GM11168 (cell line): Measurements from ENCODE around the gene LTBP2.
"Not testable (repeated sequence)": the region's sequence is repeated elsewhere in the genome, so short reads cannot be mapped to it uniquely, and the experiment has no call there.

Experiments used
- in situ Hi-C: fragments of 300-500 bp; cut with MboI; formaldehyde crosslinking; loops from one replicate; pipeline ENCODE4 v1.12.0; 2022; ENCODE audit warnings: low sequenced_read_pairs; ENCODE audit not compliant: unreplicated experiment

Gene LTBP2

GRCh38 chr14:74558655-74559054, 53.4 kb downstream of the LTBP2 start:
- in situ Hi-C loops: no loop called here

GRCh38 chr14:74557691-74558090, 54.3 kb downstream of the LTBP2 start:
- in situ Hi-C loops: no loop called here

- in situ Hi-C loops: no loop called here
Measured at GRCh38 chr14:74555476-74556050, 56.5 kb downstream of the LTBP2 start.

DNA sequence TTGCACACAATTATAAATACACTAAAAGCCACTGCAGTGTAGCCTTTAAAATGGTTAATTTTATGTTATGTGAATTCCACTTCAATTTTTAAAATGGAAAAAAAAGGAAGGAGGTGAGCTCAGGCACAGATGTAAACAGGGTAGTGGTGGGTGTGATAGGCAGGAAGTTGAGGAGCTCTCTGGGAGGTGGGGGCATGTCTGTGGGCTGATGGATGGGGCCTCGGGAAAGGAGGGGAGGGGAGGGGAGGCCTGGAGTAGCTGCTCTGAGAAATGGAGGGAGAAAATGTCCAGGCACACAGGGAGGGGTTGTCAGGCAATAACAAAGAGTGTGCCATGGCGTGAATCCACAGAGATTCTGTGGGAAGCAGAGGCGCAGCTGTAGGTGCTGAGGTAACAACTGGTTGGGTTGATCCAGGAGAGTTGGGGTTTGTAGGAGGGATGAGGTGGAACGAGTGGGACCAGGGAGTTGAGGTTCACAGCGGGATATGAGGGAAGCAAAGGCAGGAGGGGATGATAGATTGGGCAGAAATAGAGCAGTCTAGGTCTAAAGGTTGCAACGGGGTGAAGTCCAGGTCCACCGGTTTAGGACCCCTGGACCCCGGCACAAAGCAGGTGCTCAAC, 57.2 kb downstream of the LTBP2 start:
- in situ Hi-C loops: no loop called here

DNA sequence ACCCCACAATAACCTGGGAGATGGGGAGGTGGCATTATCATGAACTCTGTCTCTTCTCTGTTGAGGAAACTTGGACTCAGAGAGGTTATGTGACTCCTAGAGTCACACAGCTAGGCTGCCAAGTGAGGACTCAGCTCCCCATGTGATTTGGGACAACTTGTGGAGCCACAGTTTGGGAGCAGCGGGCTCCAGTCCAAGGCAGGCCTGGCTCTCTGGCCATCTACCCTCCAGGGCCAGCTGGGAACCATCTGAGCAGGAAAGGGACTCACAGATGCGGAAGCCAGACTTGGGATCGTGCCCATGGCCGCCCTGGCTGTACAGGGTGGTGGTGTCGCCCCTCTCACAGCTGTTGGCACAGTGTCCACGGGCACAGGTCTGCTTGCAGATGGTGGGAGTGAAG, 59.4 kb downstream of the LTBP2 start:
- in situ Hi-C loops: no loop called here

DNA sequence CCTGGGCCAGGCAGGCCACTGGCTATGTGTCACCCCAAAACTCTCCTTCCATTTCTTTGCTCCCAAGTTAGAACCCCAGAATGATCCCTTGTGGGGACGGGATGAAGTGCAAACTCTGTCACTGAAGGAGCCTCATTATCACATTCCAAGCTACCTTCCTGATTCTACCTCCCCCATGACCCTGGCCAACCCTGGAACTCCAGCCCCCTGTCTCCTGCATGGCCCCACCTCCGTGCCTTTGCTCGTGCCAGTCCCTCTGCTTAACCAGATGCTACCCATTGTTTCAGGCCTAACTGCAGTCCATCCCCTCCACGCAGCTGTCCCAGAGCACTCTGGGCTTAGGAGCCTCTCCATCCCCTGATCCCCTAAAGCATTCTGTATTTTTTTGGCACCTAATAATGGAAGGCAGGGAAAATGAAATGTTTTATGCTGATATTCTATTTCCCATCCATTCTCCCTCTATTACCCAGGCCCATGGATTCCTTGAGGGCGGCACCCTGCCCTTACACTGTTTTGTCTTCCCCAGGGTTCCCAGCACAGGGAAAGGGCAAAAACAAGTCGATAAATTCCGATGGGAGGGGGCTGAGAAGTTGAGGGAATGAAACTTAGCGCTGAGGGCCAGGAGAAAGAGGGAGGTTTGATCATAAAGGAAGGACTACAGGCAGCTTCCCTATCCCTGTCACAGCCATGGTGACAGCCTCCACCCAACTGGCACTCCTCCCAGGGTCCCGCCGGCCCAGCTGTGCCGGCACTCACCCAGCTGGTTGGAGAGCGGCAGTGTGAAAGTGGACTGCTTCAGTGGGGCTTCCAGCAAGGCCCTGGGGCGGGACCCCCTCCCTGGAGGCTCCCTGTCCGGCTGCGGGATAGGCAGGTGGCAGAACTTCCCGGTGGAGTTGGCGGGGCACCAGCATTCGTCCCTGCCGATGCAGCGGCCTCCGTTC, 60.3 kb downstream of the LTBP2 start:
- in situ Hi-C loops: no loop called here

DNA sequence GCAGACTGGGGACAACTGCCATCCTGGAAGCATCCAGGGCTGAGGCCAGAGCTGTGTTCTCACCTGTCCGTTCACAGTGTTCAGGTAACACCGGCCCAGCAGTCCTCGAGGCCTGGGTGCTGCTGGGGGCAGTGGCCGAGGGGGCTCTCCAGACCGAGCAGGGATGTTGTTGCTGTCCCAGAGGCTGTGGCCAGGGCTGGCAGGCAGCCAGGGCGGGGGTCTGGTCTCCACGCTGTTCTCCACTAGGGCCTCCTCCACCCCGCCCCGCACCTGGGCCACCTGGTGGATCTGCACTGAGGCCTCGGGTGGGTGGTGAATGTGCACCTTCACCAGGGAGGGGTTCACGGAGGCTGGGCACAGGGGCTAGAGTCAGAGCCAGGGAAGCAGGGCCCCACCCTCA, 61.0 kb downstream of the LTBP2 start:
- in situ Hi-C loops: no loop called here

DNA sequence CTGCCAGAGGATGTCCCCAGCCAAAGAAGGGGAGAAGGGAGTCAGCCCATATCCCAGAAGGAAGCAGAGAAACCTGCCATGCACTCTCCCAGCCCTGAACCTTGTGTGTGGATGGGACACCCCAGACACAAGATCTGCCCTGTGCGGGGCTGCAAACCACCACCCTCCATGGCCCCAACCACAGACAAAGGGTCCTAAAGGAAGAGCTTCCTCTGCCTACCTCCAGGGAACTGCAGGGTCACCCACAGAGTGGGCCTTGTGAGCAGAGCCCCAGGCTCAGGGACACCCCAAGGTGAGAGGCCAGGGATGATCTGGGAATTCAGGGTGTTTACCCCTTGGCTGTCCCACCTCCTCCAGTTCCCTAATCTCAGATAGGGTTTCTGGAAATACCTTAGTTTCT, 62.0 kb downstream of the LTBP2 start:
- in situ Hi-C loops: no loop called here

- in situ Hi-C loops: no loop called here
Measured at GRCh38 chr14:74549588-74549987, 62.4 kb downstream of the LTBP2 start.

DNA sequence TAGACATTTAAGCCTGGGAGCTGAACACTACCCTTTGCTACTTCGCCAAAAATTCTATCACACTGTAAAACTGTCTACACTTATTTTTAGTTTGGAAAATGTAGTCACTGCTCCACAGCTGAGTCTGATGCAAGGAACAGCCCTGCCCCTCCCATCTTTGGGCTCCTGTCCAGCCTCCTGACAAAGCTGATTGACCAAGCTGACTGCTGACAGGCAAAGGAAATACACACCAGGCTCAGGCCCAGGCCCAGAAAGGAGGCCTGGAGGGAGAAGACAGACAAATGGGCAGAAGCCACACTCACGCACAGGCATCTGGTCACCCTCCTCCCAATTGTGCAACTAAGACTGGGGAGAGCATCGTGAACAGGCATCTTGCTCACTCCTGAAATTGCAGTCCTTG, 63.2 kb downstream of the LTBP2 start:
- in situ Hi-C loops: no loop called here

- in situ Hi-C loops: no loop called here
Measured at GRCh38 chr14:74547331-74547927, 64.6 kb downstream of the LTBP2 start.

DNA sequence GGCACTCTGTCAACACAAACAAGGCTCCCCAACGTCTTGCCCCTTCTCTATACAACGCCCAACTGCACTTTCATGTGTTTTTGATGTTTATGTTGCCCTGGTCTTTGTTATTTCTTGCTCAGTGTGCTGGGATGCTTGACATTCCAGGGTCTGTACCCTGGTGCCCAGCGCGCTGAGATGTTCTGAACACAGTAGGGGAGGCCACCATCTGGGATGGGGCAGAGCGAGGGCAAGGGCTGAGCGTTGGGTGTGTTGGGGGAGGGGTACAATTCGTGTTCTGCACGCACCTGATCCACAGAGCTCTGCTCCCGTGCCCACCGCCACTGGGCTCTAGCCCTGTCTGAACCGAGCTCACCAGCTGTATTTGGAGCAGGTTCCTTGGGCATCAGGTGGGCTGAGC, 65.6 kb downstream of the LTBP2 start:
- in situ Hi-C loops: no loop called here

DNA sequence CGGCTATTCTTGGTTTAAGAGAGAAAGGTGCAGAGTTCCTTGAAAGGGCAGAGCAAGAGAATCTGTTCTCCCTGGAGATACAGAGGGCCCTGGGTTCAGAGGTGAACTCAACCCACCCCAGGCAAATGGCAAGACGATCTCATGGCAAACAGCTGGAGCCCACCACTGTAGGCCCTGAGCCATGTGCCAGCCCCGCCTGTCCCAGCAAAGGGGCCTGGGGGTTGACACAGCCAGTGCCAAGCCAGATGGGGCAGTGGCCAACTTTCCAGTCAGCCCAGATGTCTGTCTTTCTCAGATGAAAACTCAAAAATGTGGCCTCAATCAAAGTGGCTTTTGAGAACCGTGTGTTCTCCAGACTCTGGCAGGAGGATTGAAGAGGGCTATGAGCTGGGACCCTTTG, 66.7 kb downstream of the LTBP2 start:
- in situ Hi-C loops: no loop called here

DNA sequence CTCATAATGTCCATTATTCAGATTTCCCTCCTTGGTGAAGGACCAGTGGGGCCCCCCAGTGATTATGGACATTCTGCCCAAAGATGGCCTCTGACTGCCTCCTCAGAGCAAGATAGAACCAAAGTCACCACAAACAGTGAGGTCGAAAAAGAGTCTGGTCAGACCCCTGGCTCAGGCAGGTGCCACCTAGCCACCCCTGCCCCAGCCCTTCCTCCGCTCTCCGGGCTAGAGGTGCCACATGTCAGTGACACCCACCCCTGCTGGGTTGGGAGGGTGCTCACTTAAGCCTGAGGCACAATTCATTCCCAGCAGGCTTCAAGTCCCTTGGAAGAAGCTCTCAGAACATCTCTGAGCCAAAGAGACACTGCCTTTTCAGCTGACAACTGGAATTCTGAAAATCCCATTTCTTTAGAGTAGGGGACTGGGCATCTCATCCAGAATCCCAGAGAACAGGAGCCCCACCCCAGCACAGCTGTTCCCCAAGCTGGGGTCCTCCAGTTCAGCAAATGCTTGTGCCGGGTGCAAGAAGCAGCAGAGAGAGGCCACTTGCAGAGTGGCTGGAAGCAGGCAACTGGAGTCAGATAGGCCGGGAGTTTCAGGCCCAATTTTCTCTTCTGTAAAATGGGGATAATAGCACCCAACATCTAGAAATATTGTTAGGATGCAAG, 68.1 kb downstream of the LTBP2 start:
- in situ Hi-C loops: no loop called here

DNA sequence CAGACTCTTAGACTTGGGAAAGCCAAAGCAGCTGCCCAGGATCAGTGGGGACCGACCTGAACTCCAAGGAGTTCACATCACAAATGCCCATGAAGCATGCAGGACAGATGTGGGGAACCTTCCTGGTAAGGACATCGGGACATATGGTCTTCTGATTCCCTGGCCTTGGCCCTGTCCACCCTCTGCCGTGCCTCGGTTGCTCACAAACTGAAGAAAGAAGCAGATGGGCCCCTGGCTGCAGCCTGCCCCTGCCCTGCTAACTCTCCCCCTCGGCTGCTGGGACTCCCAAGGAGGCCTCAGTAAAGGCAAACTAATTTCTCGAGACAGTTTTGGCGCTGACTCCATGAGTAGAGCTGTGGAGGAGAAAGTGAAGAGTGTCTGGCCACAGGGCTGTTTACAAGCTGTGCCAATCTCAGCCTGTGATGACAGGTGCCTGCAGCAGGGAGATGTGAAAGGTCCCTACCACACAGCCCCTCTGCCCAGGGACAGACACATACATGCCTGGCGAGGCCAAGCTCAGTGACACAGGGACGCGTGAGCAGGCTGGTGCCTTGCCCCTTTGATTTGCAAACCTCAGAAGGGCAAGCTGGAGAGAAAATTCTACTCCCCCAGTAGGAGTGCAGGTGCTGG, 69.9 kb downstream of the LTBP2 start:
- in situ Hi-C loops: no loop called here

DNA sequence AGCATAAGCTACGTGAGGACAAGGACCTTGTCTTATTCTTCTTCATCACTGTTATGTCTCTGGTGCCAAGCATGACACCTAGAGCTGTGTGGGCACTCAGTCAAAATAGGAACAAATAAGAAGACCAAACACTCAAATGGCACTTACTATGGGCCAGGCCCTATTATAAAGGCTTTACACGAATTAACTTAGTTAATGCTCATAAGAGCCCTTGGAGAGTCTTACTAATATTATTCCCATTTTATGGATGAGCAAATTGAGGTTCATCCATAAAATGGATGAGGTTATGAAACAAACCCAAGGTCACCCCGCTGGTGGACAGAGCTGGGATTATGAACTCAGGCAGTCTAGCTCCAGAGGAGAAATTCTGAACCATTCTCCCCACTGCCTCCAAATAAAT, 70.8 kb downstream of the LTBP2 start:
- in situ Hi-C loops: no loop called here

DNA sequence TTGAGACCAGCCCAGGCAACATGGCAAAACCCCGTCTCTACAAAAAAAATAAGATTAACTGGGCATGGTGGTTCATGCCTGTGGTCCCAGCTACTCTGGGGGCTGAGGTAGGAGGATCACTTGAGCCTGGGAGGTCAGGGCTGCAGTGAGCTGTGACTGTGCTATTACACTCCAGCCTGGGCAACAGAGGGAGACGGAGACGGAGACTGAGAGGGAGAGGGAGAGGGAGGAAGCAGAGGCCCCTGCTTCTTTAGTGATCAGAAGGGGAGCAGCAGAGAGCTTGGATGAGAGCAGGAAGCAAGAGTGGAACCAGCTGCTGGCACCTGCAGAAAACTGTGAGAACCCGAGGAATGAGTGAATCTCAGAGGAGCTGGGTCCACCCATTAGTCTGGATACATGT, 72.5 kb downstream of the LTBP2 start:
- in situ Hi-C loops: no loop called here

- in situ Hi-C loops: no loop called here
Measured at GRCh38 chr14:74538411-74539391, 73.3 kb downstream of the LTBP2 start.

DNA sequence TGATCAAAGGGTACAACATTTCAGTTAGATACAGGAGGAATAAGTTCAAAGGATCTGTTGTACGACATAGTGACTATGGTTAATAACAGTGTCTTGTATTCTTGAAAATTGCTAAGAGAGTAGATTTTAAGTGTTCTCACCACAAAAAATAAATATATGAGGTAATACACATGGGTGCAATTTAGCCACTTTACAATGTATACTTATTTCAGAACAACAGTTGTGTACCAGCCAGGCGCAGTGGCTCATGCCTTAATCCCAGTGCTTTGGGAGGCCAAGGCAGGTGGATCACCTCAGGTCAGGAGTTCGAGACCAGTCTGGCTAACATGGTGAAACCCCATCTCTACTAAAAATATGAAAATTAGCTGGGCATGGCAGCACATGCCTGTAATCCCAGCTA, 75.7 kb downstream of the LTBP2 start:
- in situ Hi-C loops: not testable (repeated sequence)
